Sigmoid colon (tissue), 7 donors: Measurements from ENCODE around the gene STAG3. TPM values are rescaled to one million over a fixed set of nuclear protein-coding genes. Genes with fewer than 3 reads are reported as not detected.

ENCODE experiments used
- DNase-seq: peaks from one replicate; pipeline ENCODE4 v3.0.0-alpha.2; 2019
- H3K27ac ChIP-seq, 4 donors: fragments of 200-600 bp; sonication (generic); one replicate each; pipeline ENCODE4 v1.5.1; 2016 to 2019; ENCODE audit warnings: mild to moderate bottlenecking in 1 of 4
- H3K27me3 ChIP-seq, 3 donors: fragments of 200-600 bp; sonication (generic); one replicate each; pipeline ENCODE4 v1.5.1; 2019; ENCODE audit warnings: mild to moderate bottlenecking in 1 of 3
- H3K36me3 ChIP-seq, 4 donors: fragments of 200-600 bp; sonication (generic); one replicate each; pipeline ENCODE4 v1.5.1; 2016 to 2019
- H3K4me1 ChIP-seq, 4 donors: fragments of 200-600 bp; sonication (generic); one replicate each; pipeline ENCODE4 v1.5.1; 2017 to 2019
- H3K4me3 ChIP-seq, 4 donors: fragments of 200-600 bp; sonication (generic); one replicate each; pipeline ENCODE4 v1.5.1; 2017 to 2019; ENCODE audit warnings: mild to moderate bottlenecking in 2 of 4, moderate library complexity in 1 of 4
- H3K9me3 ChIP-seq, 4 donors: fragments of 200-600 bp in 3 of 4; sonication (generic) in 3 of 4; one replicate each; pipeline versions ENCODE4 v1.5.1 to v1.6.1; 2013 to 2019
- CTCF ChIP-seq, 4 experiments: fragments of 450-650 bp in 3 of 4; fragments of 200-600 bp in 1 of 4; IDR thresholded peaks; one replicate each; pipeline ENCODE4 v1.5.1; 2016 to 2019; ENCODE audit warnings: antibody characterized with exemption in 4 of 4, mild to moderate bottlenecking in 3 of 4, moderate library complexity in 2 of 4
- EP300 ChIP-seq, 4 donors: sonication (generic); formaldehyde crosslinking; IDR thresholded peaks; one replicate each; pipeline ENCODE4 v1.6.1; 2017; ENCODE audit warnings: antibody characterized with exemption in 4 of 4
- POLR2A ChIP-seq, 2 donors: fragments of 450-650 bp; IDR thresholded peaks; one replicate each; pipeline ENCODE4 v1.6.1; 2016; ENCODE audit warnings: antibody characterized with exemption in 2 of 2, mild to moderate bottlenecking in 2 of 2, moderate library complexity in 2 of 2
- POLR2AphosphoS5 ChIP-seq, 4 donors: sonication (generic); formaldehyde crosslinking; IDR thresholded peaks; one replicate each; pipeline ENCODE4 v1.6.1; 2017; ENCODE audit warnings: antibody characterized with exemption in 4 of 4
- WGBS, 2 donors: extraction: QIAGEN DNeasy Blood & Tissue Kit; methylation state at CpG; one replicate each; pipeline ENCODE4 v1.1.7; 2013; 5-methylcytosine and 5-hydroxymethylcytosine counted together
- intact Hi-C: fragments of 100-400 bp; cut with DNase I; formaldehyde crosslinking; loops from one replicate; pipeline ENCODE4 v1.15.1; 2023
- polyA plus RNA-seq, 3 donors: library from polyadenylated mRNA; stranded (reverse); fragments of 200-250 nt; gene quantifications; one replicate each; pipeline ENCODE4 v1.2.3, GENCODE V29; 2013
- total RNA-seq, 4 donors: library from RNA; depleted of rRNA; stranded (reverse); fragments of >200 nt; gene quantifications; one replicate each; pipeline ENCODE4 v1.1.0, GENCODE V29; 2016
- donor health status: healthy with polysubstance abuse.
- donor health status: Bipolar disorder and iron deficiency.
- donor health status: healthy.

Gene STAG3
- total and polyA plus RNA-seq, 7 donors, result 0.14 to 32.6 (median 0.92) TPM; not detected in 2

- no peaks in the 10 kb centered on the region for H3K27me3 ChIP-seq
Observed at GRCh38 chr7:100204454-100204853, 26.7 kb downstream of the STAG3 start.

GRCh38 chr7:100208911-100209408 is 31.2 kb downstream of the STAG3 start:
- no peaks in the 10 kb centered on the region for H3K27me3 ChIP-seq
- intact Hi-C loops, result no loop called here
- H3K9me3 ChIP-seq, result no peaks in the 10 kb centered on the region
- no peak overlapping the region for H3K4me3 ChIP-seq
- H3K36me3 ChIP-seq, result no peaks in the 10 kb centered on the region
- no peak overlapping the region for H3K27ac ChIP-seq
- TF ChIP-seq CTCF (IDR thresholded peaks at IDR 0.05) (no peak), POLR2A (IDR thresholded peaks at IDR 0.05) (no peak), EP300 (IDR thresholded peaks at IDR 0.05) (no peak), POLR2AphosphoS5 (IDR thresholded peaks at IDR 0.05) (no peak)
- no peak for DNase-seq
- H3K4me1 ChIP-seq, result no peaks in the 10 kb centered on the region
- 12 to 40% methylated on average over 6 of the region's 6 CpGs for WGBS, 2 donors

More at GRCh38 chr7:100204454-100204853, 26.7 kb downstream of the STAG3 start:
- DNase-seq, result no peak
- Histone ChIP-seq H3K9me3 (no peaks in the 10 kb centered on the region), H3K4me1 (no peaks in the 10 kb centered on the region), H3K27ac (no peak overlapping the region), H3K4me3 (no peak overlapping the region), H3K36me3 (no peaks in the 10 kb centered on the region)
- TF ChIP-seq EP300 (IDR thresholded peaks at IDR 0.05), result no peak
- no peak for TF ChIP-seq POLR2AphosphoS5 (IDR thresholded peaks at IDR 0.05)
- no peak for TF ChIP-seq CTCF (IDR thresholded peaks at IDR 0.05)
- no peak for TF ChIP-seq POLR2A (IDR thresholded peaks at IDR 0.05)
- WGBS, 2 donors, result 90 to 92% methylated on average over 9 of the region's 9 CpGs
- intact Hi-C loops, result no loop called here

- intact Hi-C loops, result no loop called here
- no peaks in the 10 kb centered on the region for H3K4me1 ChIP-seq
- no peaks in the 10 kb centered on the region for H3K27me3 ChIP-seq
- no peaks in the 10 kb centered on the region for H3K36me3 ChIP-seq
- no peaks in the 10 kb centered on the region for H3K9me3 ChIP-seq
- H3K27ac ChIP-seq, result no peak overlapping the region
- no peak for DNase-seq
- H3K4me3 ChIP-seq, result no peak overlapping the region
- WGBS, 2 donors, result 74 to 80% methylated on average over 6 of the region's 6 CpGs
- TF ChIP-seq CTCF (IDR thresholded peaks at IDR 0.05) (no peak), POLR2A (IDR thresholded peaks at IDR 0.05) (no peak), POLR2AphosphoS5 (IDR thresholded peaks at IDR 0.05) (no peak), EP300 (IDR thresholded peaks at IDR 0.05) (no peak)
Observed at GRCh38 chr7:100209493-100209892, 31.8 kb downstream of the STAG3 start.

- no peaks in the 10 kb centered on the region for H3K36me3 ChIP-seq
- H3K4me1 ChIP-seq, result no peaks in the 10 kb centered on the region
- no peak overlapping the region for H3K4me3 ChIP-seq
- H3K27ac ChIP-seq, result no peak overlapping the region
- H3K9me3 ChIP-seq, result no peaks in the 10 kb centered on the region
- WGBS, 2 donors, result 18 to 48% methylated on average over 5 of the region's 5 CpGs
- intact Hi-C loops, result loop anchor here (10.0 kb wide), 1 partner anchor 226 kb away; no protein-coding TSS in a partner anchor
- H3K27me3 ChIP-seq, result no peaks in the 10 kb centered on the region
- TF ChIP-seq CTCF (IDR thresholded peaks at IDR 0.05) (no peak), POLR2A (IDR thresholded peaks at IDR 0.05) (no peak), POLR2AphosphoS5 (IDR thresholded peaks at IDR 0.05) (no peak), EP300 (IDR thresholded peaks at IDR 0.05) (no peak)
- no peak for DNase-seq
Observed at GRCh38 chr7:100210805-100211204, 33.1 kb downstream of the STAG3 start.

- 62 to 85% methylated on average over 7 of the region's 7 CpGs for WGBS, 2 donors
Observed at GRCh38 chr7:100211342-100211780, 33.6 kb downstream of the STAG3 start.

More at GRCh38 chr7:100211342-100211780, 33.6 kb downstream of the STAG3 start:
- Histone ChIP-seq H3K36me3 (no peaks in the 10 kb centered on the region), H3K27ac (no peak overlapping the region), H3K4me3 (no peak overlapping the region), H3K27me3 (no peaks in the 10 kb centered on the region), H3K4me1 (no peaks in the 10 kb centered on the region), H3K9me3 (no peaks in the 10 kb centered on the region)
- TF ChIP-seq EP300 (IDR thresholded peaks at IDR 0.05), result no peak
- TF ChIP-seq POLR2AphosphoS5 (IDR thresholded peaks at IDR 0.05), result no peak
- DNase-seq, result no peak
- intact Hi-C loops, result loop anchor here (10.0 kb wide), 1 partner anchor 227 kb away; no protein-coding TSS in a partner anchor
